Upper lobe of right lung (tissue), 1 donor: ENCODE results near the gene ADAM10. TPM values are rescaled to one million over a fixed set of nuclear protein-coding genes. Genes with fewer than 3 reads are reported as not detected.

Source experiments
- ATAC-seq: fragments of 200-7000 bp; cut with Tn5 transposase; one replicate; pipeline ENCODE4 v1.9.1; 2020; ENCODE audit warnings: mild to moderate bottlenecking, moderate library complexity
- DNase-seq: peaks from one replicate; pipeline ENCODE4 v3.0.0-alpha.2; 2020
- H3K27ac ChIP-seq: fragments of 200-600 bp; one replicate; pipeline ENCODE4 v1.8.0; 2022
- H3K27me3 ChIP-seq: fragments of 200-600 bp; one replicate; pipeline ENCODE4 v1.8.0; 2022; ENCODE audit warnings: mild to moderate bottlenecking
- H3K36me3 ChIP-seq: fragments of 200-600 bp; one replicate; pipeline ENCODE4 v1.8.0; 2022
- H3K4me1 ChIP-seq: fragments of 200-600 bp; one replicate; pipeline ENCODE4 v1.8.0; 2022
- H3K4me3 ChIP-seq: fragments of 200-600 bp; one replicate; pipeline ENCODE4 v1.8.0; 2022; ENCODE audit warnings: mild to moderate bottlenecking
- H3K9me3 ChIP-seq: fragments of 200-600 bp; one replicate; pipeline ENCODE4 v1.8.0; 2022
- intact Hi-C: fragments of 100-400 bp; cut with DNase I; formaldehyde crosslinking; loops from one replicate; pipeline ENCODE4 v1.11.0; 2022
- total RNA-seq: library from RNA; stranded (reverse); fragmentation: NEBNext Ultra II Directional; extraction: Animal tissue kit (Norgen Biotek cat#: 25700); gene quantifications from one replicate; pipeline ENCODE4 v1.2.1, GENCODE V29; 2021
- TF ChIP-seq, protein P1 (sequence below): fragments of 200-600 bp; IDR thresholded peaks from one replicate; pipeline ENCODE4 v1.8.0; 2022; ENCODE audit warnings: antibody characterized with exemption
- donor health status: DM: no; HTN: yes; CAD: no; lungs with severe emphysema.

ADAM10 gene
- total RNA-seq, 1 donor from 2014 or later: 139 TPM

- H3K9me3 ChIP-seq: no peaks in the 10 kb centered on the region
- ATAC-seq (peak; percentile 73), DNase-seq (no peak)
- intact Hi-C loops: no loop called here
- H3K36me3 ChIP-seq: no peaks in the 10 kb centered on the region
- no peak overlapping the region for H3K27ac ChIP-seq
- no peak overlapping the region for H3K4me3 ChIP-seq
- H3K27me3 ChIP-seq: no peaks in the 10 kb centered on the region
- peaks cover 45% of the 10 kb centered on the region for H3K4me1 ChIP-seq
- TF ChIP-seq, protein P1, sequence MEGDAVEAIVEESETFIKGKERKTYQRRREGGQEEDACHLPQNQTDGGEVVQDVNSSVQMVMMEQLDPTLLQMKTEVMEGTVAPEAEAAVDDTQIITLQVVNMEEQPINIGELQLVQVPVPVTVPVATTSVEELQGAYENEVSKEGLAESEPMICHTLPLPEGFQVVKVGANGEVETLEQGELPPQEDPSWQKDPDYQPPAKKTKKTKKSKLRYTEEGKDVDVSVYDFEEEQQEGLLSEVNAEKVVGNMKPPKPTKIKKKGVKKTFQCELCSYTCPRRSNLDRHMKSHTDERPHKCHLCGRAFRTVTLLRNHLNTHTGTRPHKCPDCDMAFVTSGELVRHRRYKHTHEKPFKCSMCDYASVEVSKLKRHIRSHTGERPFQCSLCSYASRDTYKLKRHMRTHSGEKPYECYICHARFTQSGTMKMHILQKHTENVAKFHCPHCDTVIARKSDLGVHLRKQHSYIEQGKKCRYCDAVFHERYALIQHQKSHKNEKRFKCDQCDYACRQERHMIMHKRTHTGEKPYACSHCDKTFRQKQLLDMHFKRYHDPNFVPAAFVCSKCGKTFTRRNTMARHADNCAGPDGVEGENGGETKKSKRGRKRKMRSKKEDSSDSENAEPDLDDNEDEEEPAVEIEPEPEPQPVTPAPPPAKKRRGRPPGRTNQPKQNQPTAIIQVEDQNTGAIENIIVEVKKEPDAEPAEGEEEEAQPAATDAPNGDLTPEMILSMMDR: no peak
These were observed 7.3 kb downstream of the ADAM10 start for GRCh38 chr15:58742022-58742813.

DNA sequence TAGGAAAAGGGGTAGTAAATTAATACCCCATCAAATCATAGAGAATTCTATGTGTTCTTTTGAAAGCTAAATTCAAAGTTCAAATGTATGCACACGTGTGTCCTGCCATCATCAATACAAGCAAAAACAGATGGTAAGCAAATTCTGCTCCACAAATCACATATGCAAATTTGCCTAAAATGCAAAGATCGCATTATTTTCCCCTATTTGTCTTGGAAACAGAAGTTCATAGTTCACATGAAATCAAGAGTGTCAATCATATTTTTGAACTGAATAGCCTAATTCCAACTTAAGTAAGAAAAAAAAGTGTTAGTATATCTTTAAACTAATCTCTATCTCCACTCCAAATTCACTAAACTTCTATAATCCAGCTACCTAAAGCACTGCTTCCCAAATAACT is 8.5 kb downstream of the ADAM10 start:
- TF ChIP-seq, protein P1: no peak
- Histone ChIP-seq H3K9me3 (no peaks in the 10 kb centered on the region), H3K27ac (no peak overlapping the region), H3K4me1 (peaks cover 35% of the 10 kb centered on the region), H3K27me3 (no peaks in the 10 kb centered on the region), H3K4me3 (no peak overlapping the region), H3K36me3 (no peaks in the 10 kb centered on the region)
- no peak for ATAC-seq
- DNase-seq: no peak
- intact Hi-C loops: no loop called here

GRCh38 chr15:58740436-58740835 is 9.1 kb downstream of the ADAM10 start:
- TF ChIP-seq, protein P1: no peak
- Histone ChIP-seq H3K27ac (no peak overlapping the region), H3K4me3 (no peak overlapping the region), H3K4me1 (peaks cover 31% of the 10 kb centered on the region), H3K36me3 (no peaks in the 10 kb centered on the region), H3K9me3 (no peaks in the 10 kb centered on the region), H3K27me3 (no peaks in the 10 kb centered on the region)
- intact Hi-C loops: no loop called here
- no peak for ATAC-seq
- no peak for DNase-seq

DNA sequence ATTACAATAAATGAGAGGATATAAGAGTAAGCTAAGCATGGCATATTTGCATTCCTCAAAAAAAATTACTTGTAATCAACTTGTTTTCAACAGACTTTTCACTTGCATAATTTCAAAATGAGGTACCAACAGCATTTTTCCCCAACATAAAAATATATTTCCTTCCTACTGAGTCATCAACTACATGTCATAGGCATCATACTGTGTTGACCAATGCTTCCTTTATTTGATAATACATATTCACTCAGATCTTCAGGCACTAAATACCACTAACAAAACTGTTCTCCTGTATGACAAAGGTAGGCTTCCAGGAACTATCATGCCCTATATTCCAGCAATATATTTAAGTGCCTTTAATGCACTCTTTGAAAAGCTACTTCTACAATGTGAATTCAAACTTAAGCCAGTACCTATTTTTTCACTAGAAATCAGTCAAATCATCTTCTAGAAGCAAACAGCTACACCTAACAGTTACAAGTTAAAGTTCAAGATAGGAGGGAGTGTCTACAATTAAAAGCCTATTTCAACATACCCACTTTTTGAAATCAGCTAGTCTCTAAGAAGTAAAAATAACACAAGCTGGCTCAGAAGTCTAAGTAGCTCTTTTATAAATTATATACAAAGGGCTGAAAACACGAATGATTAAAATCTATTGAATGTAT is 11.3 kb downstream of the ADAM10 start:
- no peak overlapping the region for H3K4me3 ChIP-seq
- H3K4me1 ChIP-seq: peaks cover 38% of the 10 kb centered on the region
- no peaks in the 10 kb centered on the region for H3K27me3 ChIP-seq
- no peaks in the 10 kb centered on the region for H3K9me3 ChIP-seq
- intact Hi-C loops: no loop called here
- ATAC-seq (peak; percentile 62), DNase-seq (no peak)
- TF ChIP-seq, protein P1: no peak
- H3K27ac ChIP-seq: no peak overlapping the region
- no peaks in the 10 kb centered on the region for H3K36me3 ChIP-seq

- no peak overlapping the region for H3K4me3 ChIP-seq
- no peak overlapping the region for H3K27ac ChIP-seq
- intact Hi-C loops: no loop called here
- TF ChIP-seq, protein P1: no peak
- no peaks in the 10 kb centered on the region for H3K36me3 ChIP-seq
- DNase-seq (no peak), ATAC-seq (no peak)
- no peaks in the 10 kb centered on the region for H3K9me3 ChIP-seq
- peaks cover 35% of the 10 kb centered on the region for H3K4me1 ChIP-seq
- H3K27me3 ChIP-seq: no peaks in the 10 kb centered on the region
These were observed 12.2 kb downstream of the ADAM10 start for GRCh38 chr15:58737298-58737697.
